K562 (cell line): ENCODE measurements around the gene GMPR. TPM values are rescaled to one million over a fixed set of nuclear protein-coding genes. Genes with fewer than 3 reads are reported as not detected.
"Not testable (repeated sequence)": the region's sequence is repeated elsewhere in the genome, so short reads cannot be mapped to it uniquely, and the experiment has no call there.

ENCODE experiments used
- ATAC-seq: fragments of 200-7000 bp; cut with Tn5 transposase; 3 replicates; pipeline ENCODE4 v1.9.1; 2020; ENCODE audit warnings: moderate library complexity
- BruUV-seq: library from RNA; stranded (reverse); fragments of 400-500 nt; replicated peaks from 2 replicates; lab custom pipeline; 2021; lab: Mats Ljungman, UMichigan
- CTCF ChIA-PET: fragments of 300-600 bp; formaldehyde crosslinking; extraction: SDS; loops from one replicate; lab custom pipeline; 2021; ENCODE audit warnings: low intra/inter-chr PET ratio; lab: Yijun Ruan, JAX
- POLR2A ChIA-PET: fragments of 300-600, 350-650 bp; sonication (Branson Sonifier 250); formaldehyde crosslinking; extraction: SDS; loops from one replicate; lab custom pipeline; 2021; ENCODE audit warnings: antibody characterized with exemption, inconsistent platforms; lab: Yijun Ruan, JAX
- DNase-seq, 4 experiments: peaks; one replicate each; pipeline versions ENCODE4 v3.0.0 to v3.0.0-alpha.2; 2011 to 2018; ENCODE audit warnings: low spot score in 3 of 4, mixed read lengths in 3 of 4; ENCODE audit errors: extremely low read depth in 1 of 4
- FAIRE-seq: peaks from 2 replicates; lab custom pipeline; 2011; peaks lifted over from hg19 to GRCh38; lab: Jason Lieb, UNC
- H2AFZ ChIP-seq: 2 replicates; pipeline ENCODE4 v1.6.0; 2011; ENCODE audit warnings: low read depth, low read length, control low read depth, inconsistent platforms
- H3K27ac ChIP-seq: fragments of 200-600 bp; 3 replicates; pipeline ENCODE4 v1.8.0; 2011; ENCODE audit warnings: low read depth, mild to moderate bottlenecking, control low read depth, inconsistent platforms, low read length, moderate library complexity, mixed read lengths; ENCODE audit errors: extremely low read depth
- H3K27me3 ChIP-seq, 2 experiments: fragments of 300-600 bp in 1 of 2; 2 replicates in 1 of 2; 3 replicates in 1 of 2; pipeline versions ENCODE4 v1.6.0 to v1.8.0; 2011; ENCODE audit warnings: inconsistent platforms in 2 of 2, low read length in 2 of 2, mild to moderate bottlenecking in 1 of 2, mixed read lengths in 1 of 2, moderate library complexity in 1 of 2; ENCODE audit not compliant: control insufficient read depth in 2 of 2, insufficient read depth in 2 of 2
- H3K36me3 ChIP-seq: fragments of 300-600 bp; 3 replicates; pipeline ENCODE4 v1.8.0; 2011; ENCODE audit warnings: mild to moderate bottlenecking, low read length, inconsistent platforms; ENCODE audit not compliant: control insufficient read depth, insufficient read depth
- H3K4me1 ChIP-seq, 2 experiments: fragments of 200-600 bp in 1 of 2; replicated peaks in 1 of 2; 2 replicates in 1 of 2; 3 replicates in 1 of 2; pipeline versions ENCODE4 v1.5.1 to v1.8.0; 2011; ENCODE audit warnings: inconsistent platforms in 2 of 2, low read length in 2 of 2, mild to moderate bottlenecking in 1 of 2, mixed read lengths in 1 of 2, moderate library complexity in 1 of 2; ENCODE audit not compliant: control insufficient read depth in 2 of 2, insufficient read depth in 2 of 2
- H3K4me2 ChIP-seq: 2 replicates; pipeline ENCODE4 v1.6.1; 2011; ENCODE audit warnings: low read length, control low read depth, inconsistent platforms, mixed read lengths; ENCODE audit not compliant: insufficient read depth
- H3K4me3 ChIP-seq: fragments of 200-600 bp; sonication (generic), shearing (Covaris generic); 2 replicates; pipeline ENCODE4 v1.5.1; 2016; ENCODE audit warnings: control low read depth, inconsistent platforms
- H3K79me2 ChIP-seq: fragments of 200-600 bp; 3 replicates; pipeline ENCODE4 v1.8.0; 2011; ENCODE audit warnings: low read length, inconsistent platforms; ENCODE audit not compliant: control insufficient read depth, insufficient read depth
- H3K9ac ChIP-seq, 2 experiments: 2 replicates each; pipeline versions ENCODE4 v1.6.0 to v1.6.1; 2011; ENCODE audit warnings: low read depth in 2 of 2, low read length in 2 of 2, control low read depth in 1 of 2, inconsistent platforms in 1 of 2, mild to moderate bottlenecking in 1 of 2, mixed read lengths in 1 of 2; ENCODE audit not compliant: insufficient read depth in 1 of 2
- H3K9me1 ChIP-seq: one replicate; pipeline ENCODE4 v1.6.0; 2011; ENCODE audit warnings: inconsistent platforms, mild to moderate bottlenecking, low read length, moderate library complexity; ENCODE audit not compliant: control insufficient read depth, insufficient read depth
- H3K9me3 ChIP-seq: replicated peaks from 2 replicates; pipeline ENCODE4 v1.5.1; 2011; ENCODE audit warnings: low read depth, low read length, inconsistent platforms; ENCODE audit not compliant: control insufficient read depth, insufficient read depth
- H4K20me1 ChIP-seq: replicated peaks from 2 replicates; pipeline ENCODE4 v1.6.1; 2011; ENCODE audit warnings: low read length, inconsistent platforms, mixed read lengths; ENCODE audit not compliant: control insufficient read depth, insufficient read depth
- CEBPB ChIP-seq: fragments of 450-650 bp; IDR thresholded peaks from 2 replicates; pipeline ENCODE4 v1.6.1; 2016; ENCODE audit warnings: missing genetic modification characterization, missing compliant biosample characterization
- CEBPG ChIP-seq, 3 experiments: fragments of 200-800 bp in 1 of 3; sonication (Bioruptor generic) in 1 of 3; sonication (generic) in 1 of 3; formaldehyde crosslinking in 1 of 3; IDR thresholded peaks in 2 of 3; conservative IDR thresholded peaks in 1 of 3; 2 replicates each; pipeline versions ENCODE4 v1.6.1 to v1.8.0; 2016 to 2022; ENCODE audit warnings: missing compliant biosample characterization in 2 of 3, missing genetic modification characterization in 2 of 3, mild to moderate bottlenecking in 1 of 3, missing genetic modification reagents in 1 of 3
- DLX4 ChIP-seq: fragments of 250-450 bp; sonication (Bioruptor Pico); IDR thresholded peaks from 2 replicates; pipeline ENCODE4 v1.6.1; 2021; ENCODE audit warnings: mild to moderate bottlenecking
- EP300 ChIP-seq: IDR thresholded peaks from 2 replicates; pipeline ENCODE4 v1.6.1; 2012; ENCODE audit warnings: low read length, improper control_type of control experiment
- GABPA ChIP-seq: fragments of 200-800 bp; sonication (Bioruptor generic); conservative IDR thresholded peaks from 2 replicates; pipeline ENCODE4 v1.6.1; 2016; ENCODE audit warnings: low read depth, missing genetic modification characterization, missing compliant biosample characterization
- KDM1A ChIP-seq, 2 experiments: fragments of 450-650 bp; IDR thresholded peaks; 2 replicates each; pipeline ENCODE4 v1.6.1; 2016; ENCODE audit warnings: mild to moderate bottlenecking in 2 of 2
- NR1H2 ChIP-seq: sonication (generic); formaldehyde crosslinking; IDR thresholded peaks from 2 replicates; pipeline ENCODE4 v1.4.0; 2020; ENCODE audit warnings: mild to moderate bottlenecking, missing genetic modification reagents
- PATZ1 ChIP-seq: fragments of 250-450 bp; sonication (Bioruptor Pico); IDR thresholded peaks from 2 replicates; pipeline ENCODE4 v1.5.0; 2020; ENCODE audit warnings: mild to moderate bottlenecking, borderline replicate concordance
- POLR2A ChIP-seq: fragments of 450-650 bp; conservative IDR thresholded peaks from 2 replicates; pipeline ENCODE4 v1.6.1; 2016
- POLR2B ChIP-seq: fragments of 450-650 bp; IDR thresholded peaks from 2 replicates; pipeline ENCODE4 v1.6.1; 2018; ENCODE audit warnings: low read depth; ENCODE audit not compliant: partially characterized antibody
- POLR2G ChIP-seq: fragments of 200-400 bp; formaldehyde crosslinking; IDR thresholded peaks from 2 replicates; pipeline ENCODE4 v1.6.1; 2017; ENCODE audit warnings: low read depth, mild to moderate bottlenecking, antibody characterized with exemption, low read length, moderate library complexity
- RBFOX2 ChIP-seq: fragments of 200-400 bp; formaldehyde crosslinking; IDR thresholded peaks from 2 replicates; pipeline ENCODE4 v1.6.1; 2017; ENCODE audit warnings: low read depth, mild to moderate bottlenecking, low read length, moderate library complexity
- SMAD3 ChIP-seq: fragments of 450-650 bp; formaldehyde crosslinking; conservative IDR thresholded peaks from 2 replicates; pipeline ENCODE4 v1.4.0; 2020; ENCODE audit warnings: mild to moderate bottlenecking
- SUPT5H ChIP-seq: fragments of 450-650 bp; IDR thresholded peaks from 2 replicates; pipeline ENCODE4 v1.6.1; 2016
- ZNF165 ChIP-seq: fragments of 250-450 bp; sonication (Bioruptor Pico); IDR thresholded peaks from 2 replicates; pipeline ENCODE4 v1.4.0; 2020; ENCODE audit warnings: borderline replicate concordance
- ZNF274 ChIP-seq: IDR thresholded peaks from 2 replicates; pipeline ENCODE4 v1.6.1; 2011; ENCODE audit warnings: low read depth, mild to moderate bottlenecking, low read length, moderate library complexity, borderline replicate concordance
- ZNF431 ChIP-seq: sonication (generic); formaldehyde crosslinking; IDR thresholded peaks from 2 replicates; pipeline ENCODE4 v1.8.0; 2022; ENCODE audit warnings: mild to moderate bottlenecking, missing genetic modification reagents
- ZNF444 ChIP-seq: fragments of 250-450 bp; sonication (Bioruptor Pico); IDR thresholded peaks from 2 replicates; pipeline ENCODE4 v1.4.0; 2020; ENCODE audit warnings: mild to moderate bottlenecking, moderate library complexity
- ZNF551 ChIP-seq: fragments of 250-450 bp; sonication (Bioruptor Pico); IDR thresholded peaks from 2 replicates; pipeline ENCODE4 v1.5.0; 2021; ENCODE audit warnings: mild to moderate bottlenecking, moderate library complexity
- WGBS: fragments of 100-300 bp; shearing (Covaris generic); methylation state at CpG from one replicate; pipeline ENCODE4 v1.1.6; 2016; ENCODE audit warnings: low coverage, mixed read lengths; ENCODE audit not compliant: insufficient coverage; ENCODE audit errors: missing lambda C conversion rate; 5-methylcytosine and 5-hydroxymethylcytosine counted together
- in situ Hi-C: fragments of 300-500 bp; cut with MboI; formaldehyde crosslinking; loops from 4 replicates; pipeline ENCODE4 v1.15.0; 2018; ENCODE audit warnings: inconsistent platforms, mixed read lengths
- intact Hi-C: fragments of 100-400 bp; cut with micrococcal nuclease; formaldehyde crosslinking; loops from 2 replicates; pipeline ENCODE4 v1.14.2; 2022
- polyA plus RNA-seq, 8 experiments: library from polyadenylated mRNA; depleted of rRNA in 4 of 8; stranded (reverse) in 5 of 8; unstranded in 3 of 8; fragments of >200 nt; fragmentation: Nextera tagmentation in 2 of 8; fragmentation: Illumina TruSeq in 1 of 8; extraction: Ambion mirVana in 2 of 8; extraction: Trizol in 1 of 8; gene quantifications; 2 replicates each; pipeline versions ENCODE4 v1.2.1 to v1.2.3, GENCODE V29; 2011 to 2014; ENCODE audit warnings: inconsistent platforms in 1 of 8, missing spikeins in 1 of 8
- total RNA-seq, 7 experiments: library from RNA; depleted of rRNA in 6 of 7; stranded (reverse); fragments of >200 nt in 6 of 7; fragmentation: Illumina TruSeq in 2 of 7; extraction: Trizol in 2 of 7; gene quantifications; 2 replicates each; pipeline versions ENCODE4 v1.2.1 to v1.2.3, GENCODE V29; 2011 to 2021; ENCODE audit warnings: low replicate concordance in 1 of 7

Gene GMPR
- total and polyA plus RNA-seq, 9 of the 15 experiments (the other 6 are each of a cell fraction or from before 2014, with no cell fraction given) = 34.6 to 83.7 (median 49.8) TPM

- CTCF ChIA-PET; BruUV-seq; H3K4me3 ChIP-seq; H3K27me3 ChIP-seq; FAIRE-seq; H3K9me1 ChIP-seq; H3K9me3 ChIP-seq; in situ Hi-C loops; TF ChIP-seq CEBPG (CRISPR knock-in tag; IDR thresholded peaks at IDR 0.05): not testable (repeated sequence)
- peak overlapping the region; percentile 83 for H3K27ac ChIP-seq
- peak in 1 of 4 experiments; percentile 32 for DNase-seq
- peaks cover 23% of the 10 kb centered on the region for H3K36me3 ChIP-seq
- peaks cover 24 to 53% of the 10 kb centered on the region in 2 experiments for H3K4me1 ChIP-seq
- peak overlapping the region; percentile 68 for H3K4me2 ChIP-seq
- peak overlapping the region in 1 of 2 experiments; percentile 59; a peak in 2 of 4 replicates for H3K9ac ChIP-seq
- POLR2A ChIA-PET = interaction anchor here (0.6 to 1.9 kb wide), 11 partner anchors 12 to 1166 kb away, joined by 3 to 6 read pairs (median 4); partner anchors contain the start of gene GMPR
- peaks cover 45% of the 10 kb centered on the region for H3K79me2 ChIP-seq
- TF ChIP-seq CEBPG (tag; conservative IDR thresholded peaks at IDR 0.05 in 1 of 2, IDR thresholded peaks at IDR 0.05 in 1 of 2) (peak in 1 of 2 experiments; percentile 25; a peak in 1 of 4 replicates), POLR2A (peak; percentile 74), SUPT5H (peak; percentile 70), PATZ1 (CRISPR knock-in tag) (peak; percentile 14; the same call in 1 of the 2 replicates), RBFOX2 (peak; percentile 53), CEBPB (tag) (peak; percentile 87), ZNF431 (0 out of 2 replicates have a peak, but pooled peaks have one; percentile 2), SMAD3 (CRISPR knock-in tag) (0 out of 2 replicates have a peak, but pooled peaks have one; percentile 2), ZNF274 (0 out of 2 replicates have a peak, but pooled peaks have one; percentile 13), KDM1A (IDR thresholded peaks at IDR 0.05) (peak; percentile 8 to 38; a peak in 1 of 4 replicates), ZNF551 (CRISPR knock-in tag) (peak; percentile 54; the same call in 1 of the 2 replicates), DLX4 (peak; percentile 51; the same call in 1 of the 2 replicates), POLR2G (peak; percentile 48; the same call in 1 of the 2 replicates), GABPA (tag) (0 out of 2 replicates have a peak, but pooled peaks have one; percentile 10), POLR2B (peak; percentile 44), NR1H2 (CRISPR knock-in tag) (0 out of 2 replicates have a peak, but pooled peaks have one; percentile 51), ZNF165 (CRISPR knock-in tag) (0 out of 2 replicates have a peak, but pooled peaks have one; percentile 7), ZNF444 (CRISPR knock-in tag) (0 out of 2 replicates have a peak, but pooled peaks have one; percentile 13), EP300 (0 out of 2 replicates have a peak, but pooled peaks have one; percentile 6)
- TF ChIP-seq, all 486 proteins: peak for 19; not testable (repeated sequence) for 467
- not testable (repeated sequence) for H4K20me1 ChIP-seq, ATAC-seq, H2AFZ ChIP-seq
- WGBS = 45% methylated on average over 7 of the region's 7 CpGs
- intact Hi-C loops = loop anchor here (1.0 to 10.0 kb wide), 4 partner anchors 54 to 575 kb away; no protein-coding TSS in a partner anchor
Measured at GRCh38 chr6:16269442-16270070, 31.2 kb downstream of the GMPR start.
